Glomerular endothelial cell (primary cell): ENCODE measurements around the gene KLK2. TPM values are rescaled to one million over a fixed set of nuclear protein-coding genes. Genes with fewer than 3 reads are reported as not detected.

Experiments
- DNase-seq: peaks from one replicate; pipeline ENCODE4 v3.0.0-alpha.2; 2011; ENCODE audit warnings: low read depth, low spot score; ENCODE audit errors: extremely low read depth
- total RNA-seq: library from RNA; depleted of rRNA; stranded (reverse); fragments of >200 nt; gene quantifications from 2 replicates; pipeline ENCODE4 v1.2.3, GENCODE V29; 2015

The KLK2 gene
- total RNA-seq, 1 donor from 2014 or later, result not detected

- DNase-seq, result no peak
These were observed 48.4 kb downstream of the KLK2 start for GRCh38 chr19:50921426-50922316.

GRCh38 chr19:50922317-50922853 is 49.1 kb downstream of the KLK2 start:
- peak; percentile 47 for DNase-seq

- no peak for DNase-seq
These were observed 51.3 kb downstream of the KLK2 start for GRCh38 chr19:50924586-50924985.

GRCh38 chr19:50925734-50926133 is 52.5 kb downstream of the KLK2 start:
- DNase-seq, result no peak

GRCh38 chr19:50926144-50926543 is 52.9 kb downstream of the KLK2 start:
- no peak for DNase-seq

- no peak for DNase-seq
These were observed 55.6 kb downstream of the KLK2 start for GRCh38 chr19:50928831-50929230.

Other genes with a start within 250 kb of the KLK2 start
- gene SYT3, start 233.6 kb upstream of the KLK2 start, total RNA-seq, result 0.53 and 0.82 TPM in 2 replicates
- gene C19orf81, start 224.0 kb upstream of the KLK2 start, total RNA-seq, result 3.1 and 9.0 TPM in 2 replicates
- gene SHANK1, start 153.6 kb upstream of the KLK2 start, total RNA-seq, result 1.2 and 2.0 TPM in 2 replicates
- gene CLEC11A, start 150.1 kb upstream of the KLK2 start, total RNA-seq, result 14.4 and 16.2 TPM in 2 replicates
- not detected in 2 replicates for gene GPR32, start 103.0 kb upstream of the KLK2 start, total RNA-seq
- not detected in 2 replicates for gene ACP4, start 83.0 kb upstream of the KLK2 start, total RNA-seq
- gene KLK1, start 49.7 kb upstream of the KLK2 start, total RNA-seq, result not detected in 2 replicates
- not detected in 2 replicates for gene KLK15, start 39.9 kb upstream of the KLK2 start, total RNA-seq
- gene KLK3, start 18.5 kb upstream of the KLK2 start, total RNA-seq, result not detected in 2 replicates
- not detected in 2 replicates for gene KLK4, start 38.0 kb downstream of the KLK2 start, total RNA-seq
- gene KLK5, start 79.6 kb downstream of the KLK2 start, total RNA-seq, result not detected in 2 replicates
- not detected in 2 replicates for gene KLK6, start 96.2 kb downstream of the KLK2 start, total RNA-seq
- not detected in 2 replicates for gene KLK7, start 110.5 kb downstream of the KLK2 start, total RNA-seq
- gene KLK8, start 128.2 kb downstream of the KLK2 start, total RNA-seq, result not detected in 2 replicates
- not detected in 2 replicates for gene KLK10, start 146.3 kb downstream of the KLK2 start, total RNA-seq
- gene KLK11, start 153.2 kb downstream of the KLK2 start, total RNA-seq, result not detected in 2 replicates
- not detected in 2 replicates for gene KLK12, start 161.6 kb downstream of the KLK2 start, total RNA-seq
- gene KLK13, start 191.7 kb downstream of the KLK2 start, total RNA-seq, result not detected in 2 replicates
- gene KLK14, start 209.4 kb downstream of the KLK2 start, total RNA-seq, result not detected in 2 replicates
- 17.1 and 19.3 TPM in 2 replicates for gene CTU1, start 235.0 kb downstream of the KLK2 start, total RNA-seq